ENCODE measurements around the gene RBMS3. TPM values are rescaled to one million over a fixed set of nuclear protein-coding genes. Genes with fewer than 3 reads are reported as not detected.

RBMS3 gene
- total and polyA plus RNA-seq, 2 experiments from 2014 or later: 3.2 to 7.4 TPM

DNA sequence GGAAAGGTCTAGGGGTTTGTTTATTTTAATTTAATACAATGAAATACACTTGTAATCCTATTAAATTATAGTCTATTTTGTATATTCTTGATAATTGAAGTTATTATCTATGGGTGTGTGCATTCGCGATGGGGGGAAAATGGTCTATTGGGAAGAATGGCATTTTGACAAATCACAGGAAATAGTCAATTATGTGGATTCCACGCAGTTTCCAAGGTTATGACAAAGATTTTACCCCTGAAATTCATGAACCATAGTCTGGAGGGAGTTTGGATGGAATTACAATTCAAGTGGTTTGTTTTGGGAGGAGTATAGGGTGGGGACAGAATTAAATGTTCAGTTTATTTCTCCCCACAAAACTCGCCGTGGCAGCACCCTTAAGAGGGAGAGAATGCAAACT, 66.5 kb downstream of the RBMS3 start:
- peaks cover 56% of the 10 kb centered on the region for H3K4me1 ChIP-seq (ENCODE audit: insufficient read depth)
- no peaks in the 10 kb centered on the region for H3K36me3 ChIP-seq (ENCODE audit: insufficient read depth)
- TF ChIP-seq JUNB (IDR thresholded peaks at IDR 0.05; ENCODE audit: unreplicated experiment) (no peak), ZNF114 (CRISPR knock-in tag; IDR thresholded peaks at IDR 0.05) (no peak), EZH2 (IDR thresholded peaks at IDR 0.05; ENCODE audit: low read depth, unreplicated experiment) (no peak), CREB1 (CRISPR knock-in tag; IDR thresholded peaks at IDR 0.05; ENCODE audit: low read depth) (no peak), NANOG (IDR thresholded peaks at IDR 0.05; ENCODE audit: borderline replicate concordance) (no peak), STAT1 (IDR thresholded peaks at IDR 0.05; ENCODE audit: unreplicated experiment) (no peak), EZH2phosphoT487 (IDR thresholded peaks at IDR 0.05; ENCODE audit: unreplicated experiment) (no peak), ZNF331 (CRISPR knock-in tag; IDR thresholded peaks at IDR 0.05; ENCODE audit: low read depth) (no peak), POLR2AphosphoS5 (IDR thresholded peaks at IDR 0.05; ENCODE audit: low read depth) (no peak)
- TF ChIP-seq, protein P1, sequence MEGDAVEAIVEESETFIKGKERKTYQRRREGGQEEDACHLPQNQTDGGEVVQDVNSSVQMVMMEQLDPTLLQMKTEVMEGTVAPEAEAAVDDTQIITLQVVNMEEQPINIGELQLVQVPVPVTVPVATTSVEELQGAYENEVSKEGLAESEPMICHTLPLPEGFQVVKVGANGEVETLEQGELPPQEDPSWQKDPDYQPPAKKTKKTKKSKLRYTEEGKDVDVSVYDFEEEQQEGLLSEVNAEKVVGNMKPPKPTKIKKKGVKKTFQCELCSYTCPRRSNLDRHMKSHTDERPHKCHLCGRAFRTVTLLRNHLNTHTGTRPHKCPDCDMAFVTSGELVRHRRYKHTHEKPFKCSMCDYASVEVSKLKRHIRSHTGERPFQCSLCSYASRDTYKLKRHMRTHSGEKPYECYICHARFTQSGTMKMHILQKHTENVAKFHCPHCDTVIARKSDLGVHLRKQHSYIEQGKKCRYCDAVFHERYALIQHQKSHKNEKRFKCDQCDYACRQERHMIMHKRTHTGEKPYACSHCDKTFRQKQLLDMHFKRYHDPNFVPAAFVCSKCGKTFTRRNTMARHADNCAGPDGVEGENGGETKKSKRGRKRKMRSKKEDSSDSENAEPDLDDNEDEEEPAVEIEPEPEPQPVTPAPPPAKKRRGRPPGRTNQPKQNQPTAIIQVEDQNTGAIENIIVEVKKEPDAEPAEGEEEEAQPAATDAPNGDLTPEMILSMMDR (conservative IDR thresholded peaks at IDR 0.05; ENCODE audit: low read depth in 2 of 2): no peak
- TF ChIP-seq, protein P2, sequence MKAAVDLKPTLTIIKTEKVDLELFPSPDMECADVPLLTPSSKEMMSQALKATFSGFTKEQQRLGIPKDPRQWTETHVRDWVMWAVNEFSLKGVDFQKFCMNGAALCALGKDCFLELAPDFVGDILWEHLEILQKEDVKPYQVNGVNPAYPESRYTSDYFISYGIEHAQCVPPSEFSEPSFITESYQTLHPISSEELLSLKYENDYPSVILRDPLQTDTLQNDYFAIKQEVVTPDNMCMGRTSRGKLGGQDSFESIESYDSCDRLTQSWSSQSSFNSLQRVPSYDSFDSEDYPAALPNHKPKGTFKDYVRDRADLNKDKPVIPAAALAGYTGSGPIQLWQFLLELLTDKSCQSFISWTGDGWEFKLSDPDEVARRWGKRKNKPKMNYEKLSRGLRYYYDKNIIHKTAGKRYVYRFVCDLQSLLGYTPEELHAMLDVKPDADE (IDR thresholded peaks at IDR 0.05): no peak
- TF ChIP-seq, protein P3, sequence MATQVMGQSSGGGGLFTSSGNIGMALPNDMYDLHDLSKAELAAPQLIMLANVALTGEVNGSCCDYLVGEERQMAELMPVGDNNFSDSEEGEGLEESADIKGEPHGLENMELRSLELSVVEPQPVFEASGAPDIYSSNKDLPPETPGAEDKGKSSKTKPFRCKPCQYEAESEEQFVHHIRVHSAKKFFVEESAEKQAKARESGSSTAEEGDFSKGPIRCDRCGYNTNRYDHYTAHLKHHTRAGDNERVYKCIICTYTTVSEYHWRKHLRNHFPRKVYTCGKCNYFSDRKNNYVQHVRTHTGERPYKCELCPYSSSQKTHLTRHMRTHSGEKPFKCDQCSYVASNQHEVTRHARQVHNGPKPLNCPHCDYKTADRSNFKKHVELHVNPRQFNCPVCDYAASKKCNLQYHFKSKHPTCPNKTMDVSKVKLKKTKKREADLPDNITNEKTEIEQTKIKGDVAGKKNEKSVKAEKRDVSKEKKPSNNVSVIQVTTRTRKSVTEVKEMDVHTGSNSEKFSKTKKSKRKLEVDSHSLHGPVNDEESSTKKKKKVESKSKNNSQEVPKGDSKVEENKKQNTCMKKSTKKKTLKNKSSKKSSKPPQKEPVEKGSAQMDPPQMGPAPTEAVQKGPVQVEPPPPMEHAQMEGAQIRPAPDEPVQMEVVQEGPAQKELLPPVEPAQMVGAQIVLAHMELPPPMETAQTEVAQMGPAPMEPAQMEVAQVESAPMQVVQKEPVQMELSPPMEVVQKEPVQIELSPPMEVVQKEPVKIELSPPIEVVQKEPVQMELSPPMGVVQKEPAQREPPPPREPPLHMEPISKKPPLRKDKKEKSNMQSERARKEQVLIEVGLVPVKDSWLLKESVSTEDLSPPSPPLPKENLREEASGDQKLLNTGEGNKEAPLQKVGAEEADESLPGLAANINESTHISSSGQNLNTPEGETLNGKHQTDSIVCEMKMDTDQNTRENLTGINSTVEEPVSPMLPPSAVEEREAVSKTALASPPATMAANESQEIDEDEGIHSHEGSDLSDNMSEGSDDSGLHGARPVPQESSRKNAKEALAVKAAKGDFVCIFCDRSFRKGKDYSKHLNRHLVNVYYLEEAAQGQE (IDR thresholded peaks at IDR 0.05; ENCODE audit: unreplicated experiment): no peak
- TF ChIP-seq, protein P4, sequence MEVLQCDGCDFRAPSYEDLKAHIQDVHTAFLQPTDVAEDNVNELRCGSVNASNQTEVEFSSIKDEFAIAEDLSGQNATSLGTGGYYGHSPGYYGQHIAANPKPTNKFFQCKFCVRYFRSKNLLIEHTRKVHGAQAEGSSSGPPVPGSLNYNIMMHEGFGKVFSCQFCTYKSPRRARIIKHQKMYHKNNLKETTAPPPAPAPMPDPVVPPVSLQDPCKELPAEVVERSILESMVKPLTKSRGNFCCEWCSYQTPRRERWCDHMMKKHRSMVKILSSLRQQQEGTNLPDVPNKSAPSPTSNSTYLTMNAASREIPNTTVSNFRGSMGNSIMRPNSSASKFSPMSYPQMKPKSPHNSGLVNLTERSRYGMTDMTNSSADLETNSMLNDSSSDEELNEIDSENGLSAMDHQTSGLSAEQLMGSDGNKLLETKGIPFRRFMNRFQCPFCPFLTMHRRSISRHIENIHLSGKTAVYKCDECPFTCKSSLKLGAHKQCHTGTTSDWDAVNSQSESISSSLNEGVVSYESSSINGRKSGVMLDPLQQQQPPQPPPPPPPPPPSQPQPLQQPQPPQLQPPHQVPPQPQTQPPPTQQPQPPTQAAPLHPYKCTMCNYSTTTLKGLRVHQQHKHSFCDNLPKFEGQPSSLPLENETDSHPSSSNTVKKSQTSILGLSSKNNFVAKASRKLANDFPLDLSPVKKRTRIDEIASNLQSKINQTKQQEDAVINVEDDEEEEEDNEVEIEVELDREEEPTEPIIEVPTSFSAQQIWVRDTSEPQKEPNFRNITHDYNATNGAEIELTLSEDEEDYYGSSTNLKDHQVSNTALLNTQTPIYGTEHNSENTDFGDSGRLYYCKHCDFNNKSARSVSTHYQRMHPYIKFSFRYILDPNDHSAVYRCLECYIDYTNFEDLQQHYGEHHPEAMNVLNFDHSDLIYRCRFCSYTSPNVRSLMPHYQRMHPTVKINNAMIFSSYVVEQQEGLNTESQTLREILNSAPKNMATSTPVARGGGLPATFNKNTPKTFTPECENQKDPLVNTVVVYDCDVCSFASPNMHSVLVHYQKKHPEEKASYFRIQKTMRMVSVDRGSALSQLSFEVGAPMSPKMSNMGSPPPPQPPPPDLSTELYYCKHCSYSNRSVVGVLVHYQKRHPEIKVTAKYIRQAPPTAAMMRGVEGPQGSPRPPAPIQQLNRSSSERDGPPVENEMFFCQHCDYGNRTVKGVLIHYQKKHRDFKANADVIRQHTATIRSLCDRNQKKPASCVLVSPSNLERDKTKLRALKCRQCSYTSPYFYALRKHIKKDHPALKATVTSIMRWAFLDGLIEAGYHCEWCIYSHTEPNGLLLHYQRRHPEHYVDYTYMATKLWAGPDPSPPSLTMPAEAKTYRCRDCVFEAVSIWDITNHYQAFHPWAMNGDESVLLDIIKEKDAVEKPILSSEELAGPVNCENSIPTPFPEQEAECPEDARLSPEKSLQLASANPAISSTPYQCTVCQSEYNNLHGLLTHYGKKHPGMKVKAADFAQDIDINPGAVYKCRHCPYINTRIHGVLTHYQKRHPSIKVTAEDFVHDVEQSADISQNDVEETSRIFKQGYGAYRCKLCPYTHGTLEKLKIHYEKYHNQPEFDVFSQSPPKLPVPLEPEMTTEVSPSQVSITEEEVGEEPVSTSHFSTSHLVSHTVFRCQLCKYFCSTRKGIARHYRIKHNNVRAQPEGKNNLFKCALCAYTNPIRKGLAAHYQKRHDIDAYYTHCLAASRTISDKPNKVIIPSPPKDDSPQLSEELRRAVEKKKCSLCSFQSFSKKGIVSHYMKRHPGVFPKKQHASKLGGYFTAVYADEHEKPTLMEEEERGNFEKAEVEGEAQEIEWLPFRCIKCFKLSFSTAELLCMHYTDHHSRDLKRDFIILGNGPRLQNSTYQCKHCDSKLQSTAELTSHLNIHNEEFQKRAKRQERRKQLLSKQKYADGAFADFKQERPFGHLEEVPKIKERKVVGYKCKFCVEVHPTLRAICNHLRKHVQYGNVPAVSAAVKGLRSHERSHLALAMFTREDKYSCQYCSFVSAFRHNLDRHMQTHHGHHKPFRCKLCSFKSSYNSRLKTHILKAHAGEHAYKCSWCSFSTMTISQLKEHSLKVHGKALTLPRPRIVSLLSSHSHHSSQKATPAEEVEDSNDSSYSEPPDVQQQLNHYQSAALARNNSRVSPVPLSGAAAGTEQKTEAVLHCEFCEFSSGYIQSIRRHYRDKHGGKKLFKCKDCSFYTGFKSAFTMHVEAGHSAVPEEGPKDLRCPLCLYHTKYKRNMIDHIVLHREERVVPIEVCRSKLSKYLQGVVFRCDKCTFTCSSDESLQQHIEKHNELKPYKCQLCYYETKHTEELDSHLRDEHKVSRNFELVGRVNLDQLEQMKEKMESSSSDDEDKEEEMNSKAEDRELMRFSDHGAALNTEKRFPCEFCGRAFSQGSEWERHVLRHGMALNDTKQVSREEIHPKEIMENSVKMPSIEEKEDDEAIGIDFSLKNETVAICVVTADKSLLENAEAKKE (CRISPR knock-in tag; IDR thresholded peaks at IDR 0.05): no peak
- no peaks in the 10 kb centered on the region for H3F3A ChIP-seq (replicated peaks; ENCODE audit: low read depth)
- H3K9me3 Mint-ChIP-seq: no peaks in the 10 kb centered on the region
- no peaks in the 10 kb centered on the region for H3K36me3 Mint-ChIP-seq (ENCODE audit: low read depth)
- H3K4me2 ChIP-seq: peak overlapping the region; percentile 26; the same call in 1 of the 2 replicates
- peak overlapping the region; percentile 85 for H3K27ac Mint-ChIP-seq
- H4K20me1 ChIP-seq (replicated peaks; ENCODE audit: insufficient read depth): no peaks in the 10 kb centered on the region
- no peaks in the 10 kb centered on the region for H3K79me2 ChIP-seq (replicated peaks; ENCODE audit: insufficient read depth)
- no peak for ATAC-seq
- H3K4me1 Mint-ChIP-seq: peaks cover 56% of the 10 kb centered on the region
- no peak overlapping the region for H2AFZ ChIP-seq
- no peaks in the 10 kb centered on the region for H3K27me3 Mint-ChIP-seq (ENCODE audit: insufficient read depth, low read depth, poor library complexity)
- no peaks in the 10 kb centered on the region for H3K27me3 ChIP-seq (ENCODE audit: insufficient read depth)
- no peak for DNase-seq (ENCODE audit: low spot score)
- no peak overlapping the region for H3K4me3 ChIP-seq
- no peak overlapping the region for H3K4me3 Mint-ChIP-seq
- H3K27ac ChIP-seq (ENCODE audit: low read depth): peak overlapping the region; percentile 91
- peaks cover 5% of the 10 kb centered on the region; the same call in 1 of the 2 replicates for H3K9me2 ChIP-seq (ENCODE audit: insufficient read depth)
